GM18951 (cell line): ENCODE data around the gene PLAGL2.

ENCODE experiments used
- POLR2A ChIP-seq: IDR thresholded peaks from 4 replicates; pipeline ENCODE4 v1.6.1; 2011; ENCODE audit warnings: mild to moderate bottlenecking; ENCODE audit not compliant: insufficient read length, insufficient read depth; ENCODE audit errors: extremely low read depth
- in situ Hi-C: fragments of 300-500 bp; cut with MboI; formaldehyde crosslinking; loops from one replicate; pipeline ENCODE4 v1.12.0; 2022; ENCODE audit warnings: low sequenced_read_pairs, mixed read lengths, inconsistent platforms; ENCODE audit not compliant: unreplicated experiment

PLAGL2 gene

GRCh38 chr20:32153156-32153665 lies 54.3 kb downstream of the PLAGL2 start:
- in situ Hi-C loops, result no loop called here
- TF ChIP-seq POLR2A, result no peak

DNA sequence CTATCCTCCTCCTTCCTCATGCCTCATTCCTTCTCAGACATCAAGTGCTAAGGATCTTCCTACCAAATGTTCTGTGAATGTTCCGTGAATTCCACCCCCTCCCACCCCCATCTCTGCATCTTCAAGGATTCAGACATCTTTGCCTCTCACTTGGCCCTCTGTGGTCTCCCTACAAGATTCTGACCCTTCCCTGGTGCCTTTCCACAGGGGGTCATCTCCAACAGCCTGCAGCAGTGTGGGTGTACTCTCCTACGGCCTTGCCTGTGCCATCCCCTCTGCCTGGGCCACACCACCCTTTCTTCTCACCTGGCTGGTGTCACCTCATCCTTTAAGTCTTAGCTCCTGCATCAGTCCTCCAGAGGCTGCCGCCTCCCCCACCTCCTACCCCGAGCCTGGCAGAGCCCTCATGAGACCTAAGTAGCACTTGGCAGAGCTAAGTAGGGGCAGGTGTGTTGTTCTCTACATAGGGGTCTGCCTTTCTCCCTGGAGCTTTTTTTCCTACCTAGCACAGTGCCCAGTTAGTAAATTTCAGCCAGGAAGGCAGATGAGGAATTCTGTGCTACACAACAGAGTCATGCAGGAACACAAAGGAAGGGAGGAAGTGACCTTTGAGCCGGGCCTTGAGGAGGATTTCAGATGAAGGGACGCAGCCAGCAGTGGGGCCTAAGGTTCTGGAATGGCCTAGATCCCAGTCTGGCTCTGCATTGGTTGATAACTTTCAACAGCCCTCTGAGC lies 55.0 kb downstream of the PLAGL2 start:
- in situ Hi-C loops, result no loop called here
- TF ChIP-seq POLR2A, result no peak

DNA sequence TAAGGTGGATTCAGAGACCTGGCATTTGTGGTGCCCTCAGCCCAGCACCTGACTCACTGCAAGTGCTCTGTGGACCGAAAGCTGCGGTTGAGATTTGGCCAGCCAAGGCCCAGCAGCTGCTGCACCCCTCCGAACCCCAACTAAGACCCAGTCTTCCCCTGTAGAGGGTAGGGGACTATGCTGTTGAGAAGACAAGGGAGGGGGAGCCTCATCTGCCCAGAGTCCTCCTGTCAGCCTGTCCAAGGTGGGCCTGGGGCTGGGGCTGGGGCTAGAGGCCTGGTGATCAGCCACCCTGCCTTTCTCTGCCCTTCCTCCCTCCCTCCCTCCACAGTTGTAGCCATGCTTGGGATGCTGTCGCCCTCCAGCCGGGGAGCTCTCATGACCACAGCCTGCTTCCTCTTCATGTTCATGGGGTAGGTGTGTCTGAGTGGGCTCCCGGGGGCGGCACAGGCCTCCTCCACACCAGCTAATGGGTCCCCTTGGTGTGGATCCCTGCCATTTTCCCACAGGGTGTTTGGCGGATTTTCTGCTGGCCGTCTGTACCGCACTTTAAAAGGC lies 57.2 kb downstream of the PLAGL2 start:
- in situ Hi-C loops, result no loop called here
- TF ChIP-seq POLR2A, result no peak

GRCh38 chr20:32149566-32150170 lies 57.9 kb downstream of the PLAGL2 start:
- no peak for TF ChIP-seq POLR2A
- in situ Hi-C loops, result no loop called here

- in situ Hi-C loops, result no loop called here
- TF ChIP-seq POLR2A, result no peak
Observed at GRCh38 chr20:32144898-32145662, 62.5 kb downstream of the PLAGL2 start.

GRCh38 chr20:32142991-32143390 lies 64.6 kb downstream of the PLAGL2 start:
- in situ Hi-C loops, result no loop called here
- TF ChIP-seq POLR2A, result no peak
